GM19397 (cell line): ENCODE measurements around the gene ADAMTS18.

ENCODE experiments used
- ATAC-seq: cut with Tn5 transposase; IDR thresholded peaks from one replicate; pipeline ENCODE4 v1.9.1; 2021; ENCODE audit warnings: mild to moderate bottlenecking, moderate library complexity; ENCODE audit not compliant: unreplicated experiment

Gene ADAMTS18

GRCh38 chr16:77399066-77399465 lies 35.8 kb downstream of the ADAMTS18 start:
- no peak for ATAC-seq

- no peak for ATAC-seq
These were observed 36.3 kb downstream of the ADAMTS18 start for GRCh38 chr16:77398495-77398894.

- ATAC-seq = no peak
These were observed 38.4 kb downstream of the ADAMTS18 start for GRCh38 chr16:77396461-77396860.

GRCh38 chr16:77394699-77395098 lies 40.1 kb downstream of the ADAMTS18 start:
- no peak for ATAC-seq

GRCh38 chr16:77393955-77394354 lies 40.9 kb downstream of the ADAMTS18 start:
- no peak for ATAC-seq

GRCh38 chr16:77387815-77388209 lies 47.0 kb downstream of the ADAMTS18 start:
- no peak for ATAC-seq

GRCh38 chr16:77386831-77387814 lies 47.7 kb downstream of the ADAMTS18 start:
- no peak for ATAC-seq

GRCh38 chr16:77385481-77385880 lies 49.4 kb downstream of the ADAMTS18 start:
- ATAC-seq = no peak

GRCh38 chr16:77383606-77384187 lies 51.1 kb downstream of the ADAMTS18 start:
- ATAC-seq = no peak

- ATAC-seq = no peak
These were observed 58.5 kb downstream of the ADAMTS18 start for GRCh38 chr16:77376358-77376757.

GRCh38 chr16:77375396-77375795 lies 59.4 kb downstream of the ADAMTS18 start:
- no peak for ATAC-seq

- ATAC-seq = no peak
These were observed 60.5 kb downstream of the ADAMTS18 start for GRCh38 chr16:77374384-77374783.

- no peak for ATAC-seq
These were observed 61.1 kb downstream of the ADAMTS18 start for GRCh38 chr16:77373726-77374125.

GRCh38 chr16:77364770-77365169 lies 70.1 kb downstream of the ADAMTS18 start:
- ATAC-seq = no peak

- no peak for ATAC-seq
These were observed 75.8 kb downstream of the ADAMTS18 start for GRCh38 chr16:77359065-77359502.

GRCh38 chr16:77353587-77354263 lies 81.1 kb downstream of the ADAMTS18 start:
- no peak for ATAC-seq

GRCh38 chr16:77344341-77344740 lies 90.5 kb downstream of the ADAMTS18 start:
- no peak for ATAC-seq

- no peak for ATAC-seq
These were observed 98.2 kb downstream of the ADAMTS18 start for GRCh38 chr16:77336637-77337036.

GRCh38 chr16:77335652-77336234 lies 99.1 kb downstream of the ADAMTS18 start:
- ATAC-seq = no peak

- no peak for ATAC-seq
These were observed 102.0 kb downstream of the ADAMTS18 start for GRCh38 chr16:77332792-77333191.
